Suprapubic skin (tissue), 3 donors: ENCODE measurements around the gene PPP1R9B.

Experiments used
- POLR2A ChIP-seq, 2 donors: fragments of 450-650 bp; IDR thresholded peaks; one replicate each; pipeline ENCODE4 v1.6.1; 2017; ENCODE audit warnings: antibody characterized with exemption in 2 of 2, mild to moderate bottlenecking in 2 of 2, moderate library complexity in 2 of 2
- TF ChIP-seq, protein P1 (sequence below), 2 donors: fragments of 200-600 bp in 1 of 2; fragments of 450-650 bp in 1 of 2; sonication (generic) in 1 of 2; IDR thresholded peaks; one replicate each; pipeline ENCODE4 v1.5.1; 2016 to 2019; ENCODE audit warnings: antibody characterized with exemption in 2 of 2, mild to moderate bottlenecking in 1 of 2, moderate library complexity in 1 of 2

DNA sequence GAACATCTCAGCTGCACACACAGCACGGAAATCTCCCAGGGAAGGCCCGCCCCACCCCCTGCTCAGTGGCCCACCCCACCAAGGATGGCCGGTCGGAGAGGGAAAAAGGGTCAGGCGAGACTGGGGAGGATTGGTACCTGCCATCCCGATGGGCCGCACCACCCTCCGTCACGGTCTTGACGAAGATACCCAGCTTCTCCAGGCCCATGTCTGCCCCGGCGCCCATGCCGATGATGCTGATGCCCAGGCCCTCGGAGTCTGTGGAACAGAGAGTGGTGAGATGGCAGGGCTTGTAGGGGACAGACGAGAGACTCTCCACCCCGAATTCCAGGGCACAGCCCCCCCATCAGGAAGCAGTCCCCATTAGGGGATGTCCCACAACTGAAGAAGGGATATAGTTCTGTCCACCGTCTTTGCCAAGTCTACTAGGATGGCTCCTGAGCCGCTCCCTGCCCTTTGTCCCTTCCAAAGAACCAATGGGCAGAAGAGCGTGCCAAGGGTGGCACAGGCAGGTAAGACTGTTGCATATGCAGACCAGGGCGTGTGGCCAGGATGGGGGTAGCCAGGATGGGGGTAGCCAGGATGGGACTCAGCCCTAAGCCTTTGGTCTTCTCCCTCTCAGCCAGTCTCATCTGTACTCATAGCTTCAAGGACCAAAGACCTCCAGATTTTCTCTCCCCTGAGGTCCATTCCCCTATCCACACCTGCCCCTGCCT is 6.9 kb downstream of the PPP1R9B start:
- TF ChIP-seq, protein P1, sequence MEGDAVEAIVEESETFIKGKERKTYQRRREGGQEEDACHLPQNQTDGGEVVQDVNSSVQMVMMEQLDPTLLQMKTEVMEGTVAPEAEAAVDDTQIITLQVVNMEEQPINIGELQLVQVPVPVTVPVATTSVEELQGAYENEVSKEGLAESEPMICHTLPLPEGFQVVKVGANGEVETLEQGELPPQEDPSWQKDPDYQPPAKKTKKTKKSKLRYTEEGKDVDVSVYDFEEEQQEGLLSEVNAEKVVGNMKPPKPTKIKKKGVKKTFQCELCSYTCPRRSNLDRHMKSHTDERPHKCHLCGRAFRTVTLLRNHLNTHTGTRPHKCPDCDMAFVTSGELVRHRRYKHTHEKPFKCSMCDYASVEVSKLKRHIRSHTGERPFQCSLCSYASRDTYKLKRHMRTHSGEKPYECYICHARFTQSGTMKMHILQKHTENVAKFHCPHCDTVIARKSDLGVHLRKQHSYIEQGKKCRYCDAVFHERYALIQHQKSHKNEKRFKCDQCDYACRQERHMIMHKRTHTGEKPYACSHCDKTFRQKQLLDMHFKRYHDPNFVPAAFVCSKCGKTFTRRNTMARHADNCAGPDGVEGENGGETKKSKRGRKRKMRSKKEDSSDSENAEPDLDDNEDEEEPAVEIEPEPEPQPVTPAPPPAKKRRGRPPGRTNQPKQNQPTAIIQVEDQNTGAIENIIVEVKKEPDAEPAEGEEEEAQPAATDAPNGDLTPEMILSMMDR (IDR thresholded peaks at IDR 0.05) = no peak
- TF ChIP-seq POLR2A (IDR thresholded peaks at IDR 0.05) = no peak
